BJ (cell line): Measurements from ENCODE around the gene RHBDD3. TPM values are rescaled to one million over a fixed set of nuclear protein-coding genes. Genes with fewer than 3 reads are reported as not detected.

ENCODE experiments used
- CTCF ChIA-PET: fragments of 350-600 bp; formaldehyde crosslinking; extraction: SDS; loops from one replicate; lab custom pipeline; 2021; ENCODE audit warnings: antibody characterized with exemption, inconsistent platforms; lab: Yijun Ruan, JAX
- POLR2A ChIA-PET: fragments of 300-600 bp; sonication (Branson Sonifier 250); formaldehyde crosslinking; extraction: SDS; loops from one replicate; lab custom pipeline; 2021; ENCODE audit warnings: antibody characterized with exemption; lab: Charles Lee
- DNase-seq: peaks from one replicate; pipeline ENCODE4 v3.0.0-alpha.2; 2011; ENCODE audit warnings: low read depth
- H3K27me3 ChIP-seq: 2 replicates; pipeline ENCODE4 v1.6.0; 2011; ENCODE audit warnings: low read length; ENCODE audit not compliant: control insufficient read depth, insufficient read depth
- H3K36me3 ChIP-seq: 2 replicates; pipeline ENCODE4 v1.5.1; 2011; ENCODE audit warnings: low read length; ENCODE audit not compliant: control insufficient read depth, insufficient read depth
- H3K4me3 ChIP-seq: 2 replicates; pipeline ENCODE4 v1.5.1; 2011; ENCODE audit warnings: low read depth, mild to moderate bottlenecking, control low read depth, low read length
- CTCF ChIP-seq: IDR thresholded peaks from 2 replicates; pipeline ENCODE4 v1.5.1; 2011; ENCODE audit warnings: low read depth, mild to moderate bottlenecking, control low read depth, inconsistent platforms, low read length, moderate library complexity; ENCODE audit not compliant: insufficient read depth
- polyA plus RNA-seq: library from polyadenylated mRNA; depleted of rRNA; stranded (reverse); fragments of >200 nt; gene quantifications from 2 replicates; pipeline ENCODE4 v1.2.3, GENCODE V29; 2011

The RHBDD3 gene
- polyA plus RNA-seq, 1 experiment = 15.6 TPM

GRCh38 chr22:29269230-29269604, 1.4 kb upstream of the RHBDD3 start:
- no peak for DNase-seq
- TF ChIP-seq CTCF = no peak

GRCh38 chr22:29268511-29269229, 889 bp upstream of the RHBDD3 start:
- no peaks in the 10 kb centered on the region for H3K27me3 ChIP-seq
- DNase-seq = no peak
- POLR2A ChIA-PET = no interaction called here
- CTCF ChIA-PET = interaction anchor here (2.2 kb wide), 1 partner anchor 23 kb away, joined by 8 read pairs; no protein-coding TSS in a partner anchor
- peaks cover 12% of the 10 kb centered on the region for H3K36me3 ChIP-seq
- peak overlapping the region; percentile 88 for H3K4me3 ChIP-seq
- TF ChIP-seq CTCF = no peak

More at GRCh38 chr22:29269230-29269604, 1.4 kb upstream of the RHBDD3 start:
- H3K27me3 ChIP-seq = no peaks in the 10 kb centered on the region
- H3K4me3 ChIP-seq = peak overlapping the region; percentile 88
- peaks cover 10% of the 10 kb centered on the region for H3K36me3 ChIP-seq
- CTCF ChIA-PET = interaction anchor here (1.6 kb wide), 1 partner anchor 24 kb away, joined by 4 read pairs; no protein-coding TSS in a partner anchor
- POLR2A ChIA-PET = no interaction called here

- Histone ChIP-seq H3K4me3 (peak overlapping the region; percentile 88), H3K27me3 (no peaks in the 10 kb centered on the region), H3K36me3 (peaks cover 10% of the 10 kb centered on the region)
- ChIA-PET POLR2A (no interaction called here), CTCF (interaction anchor here (2.2 kb wide), 1 partner anchor 22 kb away, joined by 8 read pairs; no protein-coding TSS in a partner anchor)
- no peak for DNase-seq
- TF ChIP-seq CTCF = no peak
Measured at GRCh38 chr22:29267462-29267857, 321 bp downstream of the RHBDD3 start.

GRCh38 chr22:29266564-29267461, 968 bp downstream of the RHBDD3 start:
- no peak for TF ChIP-seq CTCF
- no peak for DNase-seq
- POLR2A ChIA-PET = no interaction called here
- CTCF ChIA-PET = interaction anchor here (1.0 to 2.2 kb wide), 2 partner anchors 21 to 62 kb away, joined by 3 to 8 read pairs; no protein-coding TSS in a partner anchor
- Histone ChIP-seq H3K27me3 (no peaks in the 10 kb centered on the region), H3K36me3 (peaks cover 10% of the 10 kb centered on the region), H3K4me3 (peak overlapping the region; percentile 88)

- no peak for DNase-seq
- CTCF ChIA-PET = interaction anchor here (0.7 kb wide), 1 partner anchor 20 kb away, joined by 3 read pairs; no protein-coding TSS in a partner anchor
- TF ChIP-seq CTCF = no peak
- no peak overlapping the region for H3K4me3 ChIP-seq
- POLR2A ChIA-PET = no interaction called here
- no peaks in the 10 kb centered on the region for H3K27me3 ChIP-seq
- peaks cover 11% of the 10 kb centered on the region for H3K36me3 ChIP-seq
Measured at GRCh38 chr22:29265929-29266328, 1.9 kb downstream of the RHBDD3 start.
